GM21576 (cell line): ENCODE data around the gene RAB3D.
"Not testable (repeated sequence)": the region's sequence is repeated elsewhere in the genome, so short reads cannot be mapped to it uniquely, and the experiment has no call there.

Experiments
- ATAC-seq: cut with Tn5 transposase; IDR thresholded peaks from one replicate; pipeline ENCODE4 v1.9.1; 2021; ENCODE audit warnings: mild to moderate bottlenecking, moderate library complexity; ENCODE audit not compliant: unreplicated experiment

The RAB3D gene

DNA sequence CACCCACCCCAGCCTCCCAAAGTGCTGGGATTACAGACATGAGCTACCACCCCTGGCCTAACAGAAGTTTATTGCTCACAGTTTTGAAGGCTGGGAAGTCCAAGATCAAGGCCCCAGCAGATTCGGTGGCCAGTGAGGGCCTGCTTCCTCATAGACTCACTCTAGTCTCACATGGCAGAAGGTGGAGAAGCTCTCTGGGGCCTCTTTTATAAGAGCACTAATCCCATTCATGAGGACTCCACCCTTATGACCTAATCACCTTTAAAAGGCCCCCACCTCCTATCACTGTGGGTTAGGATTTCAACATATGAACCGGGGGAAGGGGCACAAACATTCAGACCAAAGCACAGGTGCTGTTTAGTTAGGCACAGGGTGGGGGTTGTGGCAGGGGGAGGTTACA, 28.1 kb upstream of the RAB3D start:
- no peak for ATAC-seq

DNA sequence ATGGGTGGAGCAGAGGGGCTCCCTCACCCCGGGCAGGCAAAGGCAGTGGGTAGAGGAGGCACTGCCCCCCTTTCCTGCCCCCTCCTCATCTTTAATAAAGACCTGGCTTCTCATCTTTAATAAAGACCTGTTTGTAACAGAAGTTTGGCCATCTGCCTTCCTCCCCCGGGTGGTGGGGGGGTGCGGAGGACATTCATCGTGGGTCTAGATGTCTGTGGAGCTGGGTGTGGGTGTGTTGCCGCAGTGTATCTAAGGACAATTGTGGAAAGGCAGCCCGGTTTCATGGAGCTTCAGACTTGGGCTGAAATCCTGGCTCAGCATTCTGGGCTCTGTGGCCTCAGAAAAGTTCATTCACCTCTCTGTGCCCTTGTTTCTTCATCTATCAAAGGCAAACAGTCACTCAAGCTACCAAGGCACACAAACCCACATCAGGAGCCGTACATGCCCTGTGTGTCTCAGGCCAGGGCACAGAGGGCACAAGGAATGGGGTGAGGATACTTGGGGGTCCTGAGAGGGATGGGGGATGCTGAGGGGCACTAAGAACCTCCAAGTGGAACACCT, 26.2 kb upstream of the RAB3D start:
- no peak for ATAC-seq

DNA sequence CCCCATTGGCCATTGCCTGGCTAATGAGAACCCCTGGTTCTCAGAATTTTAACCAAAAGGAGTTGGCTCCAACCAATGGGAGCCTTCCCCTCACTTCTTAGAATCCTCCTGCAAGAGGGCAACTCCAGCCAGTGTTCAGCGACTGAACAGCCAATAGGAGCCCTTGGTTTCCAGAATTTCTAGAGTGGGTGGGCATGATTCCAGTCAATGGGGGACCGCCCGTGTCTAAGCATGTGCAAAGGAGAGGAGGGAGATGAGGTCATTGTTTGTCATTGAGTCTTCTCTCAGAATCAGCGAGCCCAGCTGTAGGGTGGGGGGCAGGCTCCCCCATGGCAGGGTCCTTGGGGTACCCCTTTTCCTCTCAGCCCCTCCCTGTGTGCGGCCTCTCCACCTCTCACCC, 25.5 kb upstream of the RAB3D start:
- no peak for ATAC-seq

DNA sequence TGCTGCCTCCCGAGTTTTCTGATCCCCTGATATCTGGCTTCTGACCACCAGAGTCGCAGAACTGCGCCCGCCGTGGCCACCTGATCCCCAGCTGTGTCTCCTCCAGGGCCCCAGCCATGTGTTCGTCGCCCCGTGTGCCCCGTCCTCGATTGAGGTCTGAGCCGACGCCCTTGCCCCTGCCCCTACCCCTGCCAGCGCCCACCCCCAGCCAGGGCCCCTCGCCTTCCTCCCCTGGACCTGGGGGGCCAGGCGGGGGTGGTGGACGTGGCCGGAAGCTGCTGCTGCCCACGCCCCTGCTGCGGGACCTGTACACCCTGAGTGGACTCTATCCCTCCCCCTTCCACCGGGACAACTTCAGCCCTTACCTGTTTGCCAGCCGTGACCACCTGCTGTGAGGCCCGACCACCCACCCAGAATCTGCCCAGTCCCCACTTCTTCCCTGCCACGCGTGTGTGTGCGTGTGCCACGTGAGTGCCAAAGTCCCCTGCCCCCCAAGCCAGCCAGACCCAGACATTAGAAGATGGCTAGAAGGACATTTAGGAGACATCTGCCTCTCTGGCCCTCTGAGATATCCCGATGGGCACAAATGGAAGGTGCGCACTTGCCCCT, 24.9 kb upstream of the RAB3D start:
- no peak for ATAC-seq

DNA sequence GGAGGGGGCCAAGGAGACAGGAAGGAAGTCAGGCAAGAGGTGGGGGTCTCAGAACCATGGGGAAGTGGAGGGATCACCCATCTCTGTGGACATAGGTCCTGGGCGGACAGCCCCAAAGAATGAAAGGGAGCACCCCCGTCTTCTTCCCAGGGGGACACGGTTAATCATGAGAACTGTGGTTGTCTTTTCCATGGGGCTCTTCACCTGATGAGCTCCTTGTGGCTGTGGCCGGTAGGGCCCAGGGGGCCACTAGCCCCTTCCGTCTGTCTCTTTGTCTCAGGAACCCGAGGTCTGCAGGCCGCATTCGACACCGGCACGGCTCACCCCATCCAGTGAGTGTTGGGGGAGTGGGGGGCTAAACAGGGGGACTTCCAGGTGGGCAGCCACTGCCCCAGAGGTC, 24.4 kb upstream of the RAB3D start:
- no peak for ATAC-seq

DNA sequence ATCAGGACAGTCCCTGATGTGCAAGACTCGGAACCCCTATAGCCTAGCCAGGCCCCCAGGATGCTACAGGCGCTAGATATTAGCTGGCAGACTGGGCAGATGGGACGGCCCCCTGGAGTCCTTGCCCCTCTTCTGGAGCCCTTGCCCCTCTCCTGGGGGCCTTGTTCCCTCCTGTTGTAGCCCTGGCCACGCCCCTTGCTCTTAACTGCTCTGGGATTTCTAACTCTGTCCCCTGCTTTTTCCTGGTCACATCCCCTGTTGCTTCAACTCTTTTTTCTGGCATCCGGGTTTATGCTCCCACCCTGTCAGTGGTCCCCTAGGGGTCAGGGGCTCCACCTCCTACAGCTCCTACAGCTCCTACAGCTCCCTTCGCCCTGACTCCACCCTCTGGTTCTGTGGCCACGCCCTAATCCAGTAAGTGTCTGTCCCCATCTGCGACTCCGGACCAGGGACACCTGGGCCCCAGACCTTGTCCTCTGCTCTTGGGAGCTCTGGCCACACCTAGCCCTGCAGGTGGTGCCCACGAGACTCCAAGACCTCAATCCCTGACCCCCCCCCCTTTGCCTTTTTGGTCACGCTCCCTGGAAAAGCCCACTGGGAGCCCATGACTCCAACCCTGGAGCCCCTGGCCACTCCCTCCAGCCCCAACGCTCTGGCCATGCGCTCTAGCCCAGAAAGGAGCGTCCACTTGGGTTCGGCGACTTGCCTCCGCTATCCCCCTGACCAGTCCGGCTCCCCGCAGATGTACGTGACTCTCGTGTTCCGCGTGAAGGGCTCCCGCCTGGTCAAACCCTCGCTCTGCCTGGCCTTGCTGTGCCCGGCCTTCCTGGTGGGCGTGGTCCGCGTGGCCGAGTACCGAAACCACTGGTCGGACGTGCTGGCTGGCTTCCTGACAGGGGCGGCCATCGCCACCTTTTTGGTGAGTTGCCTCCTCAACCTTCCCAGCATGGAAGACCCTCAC, 22.6 kb upstream of the RAB3D start:
- no peak for ATAC-seq

DNA sequence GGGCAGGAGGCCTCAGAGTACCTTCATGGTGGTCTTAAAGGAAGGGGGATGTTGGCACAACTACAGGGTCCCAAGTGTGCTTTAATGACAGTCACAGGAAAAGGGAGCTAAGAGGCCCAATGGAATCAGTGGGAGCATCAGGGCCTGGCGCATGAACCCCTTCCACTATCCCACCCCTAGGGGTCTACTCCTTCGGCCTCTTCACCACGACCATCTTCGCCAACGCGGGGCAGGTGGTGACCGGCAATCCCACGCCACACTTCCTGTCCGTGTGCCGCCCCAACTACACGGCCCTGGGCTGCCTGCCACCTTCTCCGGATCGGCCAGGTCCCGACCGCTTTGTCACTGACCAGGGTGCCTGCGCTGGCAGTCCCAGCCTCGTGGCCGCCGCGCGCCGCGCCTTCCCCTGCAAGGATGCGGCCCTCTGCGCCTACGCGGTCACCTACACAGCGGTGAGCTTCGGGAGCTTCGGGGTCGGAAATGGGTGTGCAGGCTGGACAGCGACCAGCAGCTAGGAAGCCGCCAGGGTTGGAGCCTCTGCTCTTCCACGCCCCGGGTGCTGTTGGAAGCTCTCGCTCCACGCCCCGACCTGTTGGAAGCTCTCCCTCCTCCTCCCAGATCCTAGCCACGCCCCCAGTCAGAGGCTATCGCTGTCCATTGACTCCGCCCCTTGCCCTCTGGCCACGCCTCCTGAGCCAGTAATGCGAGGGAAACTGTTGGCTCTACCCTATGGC, 21.7 kb upstream of the RAB3D start:
- no peak for ATAC-seq

DNA sequence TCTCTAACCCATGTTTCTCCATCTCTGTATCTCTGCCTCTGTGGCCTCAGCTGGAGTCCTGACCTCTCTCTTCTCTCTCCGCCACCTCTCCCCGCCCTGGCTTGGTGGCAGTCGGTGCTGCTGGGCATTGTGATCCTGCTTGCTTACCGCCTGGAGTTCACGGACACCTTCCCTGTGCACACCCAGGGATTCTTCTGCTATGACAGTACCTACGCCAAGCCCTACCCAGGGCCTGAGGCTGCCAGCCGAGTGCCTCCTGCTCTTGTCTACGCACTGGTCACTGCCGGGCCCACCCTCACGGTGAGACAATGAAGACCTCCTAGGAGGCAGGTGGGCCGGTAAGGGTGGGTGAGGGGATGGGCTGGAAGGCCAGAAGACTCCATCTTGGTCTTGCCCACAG, 20.0 kb upstream of the RAB3D start:
- no peak for ATAC-seq

DNA sequence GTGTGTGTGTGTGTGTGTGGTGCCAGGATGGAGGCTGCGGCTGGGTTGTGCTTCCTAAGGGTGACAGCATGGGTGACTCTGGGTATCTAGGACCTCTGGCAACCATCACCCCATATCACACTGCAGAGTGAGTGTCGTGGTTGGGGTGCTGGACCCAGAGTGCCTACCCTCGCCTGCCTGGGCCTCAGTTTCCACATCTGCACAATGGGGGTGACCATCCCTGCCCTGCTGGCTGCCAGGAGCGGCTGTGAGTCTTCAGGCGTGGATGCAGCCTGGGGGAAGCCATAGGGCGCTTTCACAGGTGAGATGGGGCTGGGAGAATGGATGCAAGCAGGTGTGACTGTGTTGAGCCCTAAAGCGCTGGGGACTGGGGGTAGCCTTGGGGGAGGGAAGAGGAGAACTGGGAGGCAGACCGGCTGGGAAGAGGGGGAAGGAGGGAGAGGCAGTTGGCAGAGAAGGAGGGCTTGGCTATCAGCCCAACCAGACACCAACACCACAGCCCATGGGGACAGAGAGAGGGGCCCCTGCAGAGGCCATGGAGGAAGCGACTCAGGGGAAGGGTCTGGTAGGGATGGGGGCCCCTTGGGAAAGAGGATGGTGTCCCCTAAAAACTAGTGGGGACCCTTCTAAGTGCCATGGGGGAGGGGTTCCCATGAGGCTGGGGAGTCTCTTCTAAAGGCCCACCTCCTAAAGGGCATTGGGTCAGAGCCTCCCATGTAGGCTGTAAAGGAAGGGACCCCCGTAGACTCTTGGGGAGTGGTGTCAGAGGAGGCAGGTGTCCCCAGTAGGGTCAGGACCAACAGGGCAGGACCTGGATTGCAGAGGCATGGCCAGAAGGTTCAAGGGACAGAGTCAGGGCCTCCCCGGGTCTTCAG, 17.5 kb upstream of the RAB3D start:
- ATAC-seq: no peak

DNA sequence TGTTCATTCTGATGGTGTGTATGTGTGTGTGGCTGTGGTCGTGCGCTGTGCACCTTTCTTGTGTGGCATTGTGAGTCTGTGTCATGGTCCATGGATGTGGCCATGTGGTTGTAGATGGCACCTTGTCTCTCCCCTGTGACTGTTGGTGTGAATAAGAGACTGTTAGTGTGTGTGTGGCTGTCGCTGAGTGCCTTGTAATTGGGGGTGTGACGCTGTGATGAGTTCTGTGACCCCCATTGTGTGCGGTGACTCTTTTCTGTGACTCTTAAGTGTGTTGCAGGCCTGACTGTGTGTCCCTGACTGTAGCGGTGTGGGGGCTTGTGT, 16.6 kb upstream of the RAB3D start:
- no peak for ATAC-seq

DNA sequence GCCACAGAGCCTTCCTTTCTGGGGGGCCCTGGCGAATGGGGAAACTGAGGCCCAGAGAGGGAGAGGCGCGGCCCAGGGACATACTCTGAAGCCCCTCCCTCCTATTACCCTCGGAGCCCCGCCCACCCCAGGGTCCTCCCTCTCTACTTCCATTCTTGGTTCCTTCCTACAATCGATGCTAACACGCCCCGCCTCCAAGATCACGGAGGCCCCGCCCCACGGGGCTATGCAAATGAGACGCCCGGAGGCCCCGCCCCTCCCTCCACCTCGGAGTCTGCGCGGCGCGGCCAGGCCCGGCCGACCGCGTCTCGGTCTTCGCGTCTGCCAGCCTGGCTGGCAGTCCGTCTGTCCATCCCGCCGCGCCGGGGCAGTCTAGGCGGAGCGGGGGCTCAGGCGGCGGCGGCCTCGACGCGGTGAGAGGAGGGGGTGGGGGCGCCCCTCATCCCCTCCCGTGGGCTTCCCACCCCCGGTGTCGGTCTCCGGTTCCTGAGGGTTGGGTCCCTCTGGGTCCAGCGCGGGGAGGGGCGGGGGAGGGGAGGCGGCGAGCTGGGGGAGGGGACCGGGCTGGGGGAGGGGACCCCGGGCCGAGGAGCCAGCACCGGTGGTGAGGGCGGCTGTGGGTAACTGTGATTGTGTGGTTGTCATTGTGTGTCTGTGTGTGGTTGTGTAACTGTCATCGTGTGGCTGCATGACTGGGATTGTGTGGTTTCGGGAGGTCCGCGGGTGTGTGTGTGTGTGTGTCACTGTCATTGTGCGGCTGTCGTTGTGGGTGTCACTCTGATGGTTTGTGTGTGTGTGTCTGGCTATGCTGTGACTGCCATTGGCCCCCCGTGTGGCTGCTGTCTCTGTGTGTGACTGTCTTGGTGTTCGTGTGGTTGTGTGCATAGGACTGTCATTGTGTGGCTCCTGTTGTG, 16.0 kb upstream of the RAB3D start, which contains the start of gene PLPPR2:
PLPPR2 (plus strand) TSS at position 273 of the 914 bp plus-strand sequence. CDS start 2,242 bp downstream, outside the sequence.
- no peak for ATAC-seq

DNA sequence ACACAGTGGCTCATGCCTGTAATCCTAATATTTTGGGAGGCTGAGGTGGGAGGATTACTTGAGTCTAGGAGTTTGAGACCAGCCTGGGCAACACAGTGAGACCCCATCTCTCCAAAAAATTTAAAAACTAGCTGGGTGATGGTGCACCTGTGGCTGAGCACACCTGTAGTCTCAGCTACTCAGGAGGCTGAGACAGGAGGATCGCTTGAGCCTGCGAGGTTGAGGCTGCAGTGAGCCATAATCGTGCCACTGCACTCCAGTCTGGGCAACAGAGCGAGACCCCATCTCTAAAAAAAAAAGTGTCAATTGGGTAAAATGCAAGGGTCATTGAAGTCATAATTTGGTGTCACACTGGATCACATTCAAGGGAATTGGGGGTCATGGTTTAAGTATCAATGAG, 14.6 kb upstream of the RAB3D start:
- not testable (repeated sequence) for ATAC-seq

DNA sequence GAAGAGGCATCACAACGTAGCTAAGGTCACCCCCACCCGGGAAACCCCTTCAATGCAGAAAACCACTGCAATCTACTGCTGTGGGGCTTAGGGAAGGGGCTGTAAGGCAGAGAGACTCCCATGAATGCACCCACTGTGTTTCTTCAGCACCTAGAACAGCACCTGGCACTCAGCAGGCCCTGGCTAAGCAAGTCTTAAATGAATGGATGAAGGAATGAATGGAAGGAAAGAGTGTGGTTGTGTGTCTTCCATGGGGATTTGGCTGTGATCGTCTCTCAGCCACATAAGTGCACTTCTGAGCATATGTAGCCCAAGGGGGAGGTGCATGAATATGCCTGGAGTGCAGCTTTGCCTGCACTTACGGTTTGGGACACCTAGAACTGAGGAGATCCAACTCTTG, 9.7 kb upstream of the RAB3D start:
- ATAC-seq: no peak

DNA sequence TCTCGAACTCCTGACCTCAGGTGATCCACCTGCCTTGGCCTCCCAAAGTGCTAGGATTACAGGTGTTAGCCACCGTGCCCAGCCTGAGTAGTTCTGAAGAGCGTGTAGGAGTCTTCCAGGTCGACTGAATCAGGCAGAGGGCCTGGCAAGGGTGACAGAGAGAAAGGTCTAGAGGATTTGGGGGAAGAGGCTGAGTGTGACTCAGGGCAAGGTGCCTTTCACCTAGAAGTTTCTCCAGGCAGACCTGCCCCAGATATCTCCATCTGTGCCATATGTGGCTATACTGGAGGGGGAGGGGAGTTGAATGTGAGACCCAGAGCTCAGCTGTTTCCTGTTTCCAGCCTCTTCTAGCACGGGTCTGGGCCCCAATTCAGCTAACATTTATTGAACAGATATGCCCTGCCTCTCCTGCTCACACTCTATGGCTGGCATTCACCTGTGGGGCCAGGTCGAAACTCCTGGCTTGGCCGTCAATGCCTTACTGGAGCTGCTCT, 8.1 kb upstream of the RAB3D start:
- ATAC-seq: no peak

DNA sequence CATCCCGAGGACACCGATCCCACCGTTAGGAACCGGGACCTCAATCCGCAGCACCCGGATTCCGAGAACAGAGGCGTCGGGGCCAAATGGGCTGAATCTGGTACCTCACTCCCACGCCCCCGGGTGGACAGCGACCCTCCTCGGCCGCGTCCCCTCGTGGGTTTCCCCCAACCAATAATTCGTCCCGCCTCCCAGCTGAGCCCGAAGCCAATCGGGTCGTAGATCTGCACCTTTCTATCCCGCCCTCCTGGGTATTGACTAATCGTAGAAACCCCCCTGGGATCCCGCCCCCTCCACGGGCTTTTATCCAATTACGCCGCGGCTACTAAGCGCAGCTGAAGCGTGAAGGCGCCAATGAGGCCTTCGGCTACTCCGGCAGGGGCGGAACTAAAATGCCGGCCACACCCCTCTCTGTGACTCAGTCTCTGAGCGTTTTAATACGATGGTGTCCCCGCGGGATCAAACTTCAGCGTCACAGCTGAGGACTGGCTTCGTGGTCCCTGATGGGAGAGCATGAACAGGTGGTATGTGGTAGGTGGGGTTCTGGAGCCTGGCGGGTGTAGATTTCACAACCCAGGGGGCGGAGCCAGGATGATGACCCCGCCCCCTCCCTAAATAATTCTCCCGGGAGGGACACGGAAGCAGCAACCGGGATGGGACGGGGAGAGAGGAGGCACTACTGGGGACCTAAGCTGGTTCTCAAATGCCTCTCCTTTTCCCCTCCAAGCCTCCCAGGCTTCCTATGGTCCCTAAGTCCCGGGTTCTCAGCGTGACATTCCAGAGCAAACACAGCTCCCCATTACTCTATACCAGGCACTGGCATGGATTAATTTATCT, 6.9 kb upstream of the RAB3D start, which contains the start of the genes CCDC159 and TMEM205:
CCDC159 (plus strand) TSS at position 416 of the 837 bp plus-strand sequence; CDS start at position 504, 88 bp downstream.
TMEM205 (minus strand) TSS at position 165 of the 837 bp plus-strand sequence. CDS start 649 bp downstream, outside the sequence.
- peak; percentile 84 for ATAC-seq

DNA sequence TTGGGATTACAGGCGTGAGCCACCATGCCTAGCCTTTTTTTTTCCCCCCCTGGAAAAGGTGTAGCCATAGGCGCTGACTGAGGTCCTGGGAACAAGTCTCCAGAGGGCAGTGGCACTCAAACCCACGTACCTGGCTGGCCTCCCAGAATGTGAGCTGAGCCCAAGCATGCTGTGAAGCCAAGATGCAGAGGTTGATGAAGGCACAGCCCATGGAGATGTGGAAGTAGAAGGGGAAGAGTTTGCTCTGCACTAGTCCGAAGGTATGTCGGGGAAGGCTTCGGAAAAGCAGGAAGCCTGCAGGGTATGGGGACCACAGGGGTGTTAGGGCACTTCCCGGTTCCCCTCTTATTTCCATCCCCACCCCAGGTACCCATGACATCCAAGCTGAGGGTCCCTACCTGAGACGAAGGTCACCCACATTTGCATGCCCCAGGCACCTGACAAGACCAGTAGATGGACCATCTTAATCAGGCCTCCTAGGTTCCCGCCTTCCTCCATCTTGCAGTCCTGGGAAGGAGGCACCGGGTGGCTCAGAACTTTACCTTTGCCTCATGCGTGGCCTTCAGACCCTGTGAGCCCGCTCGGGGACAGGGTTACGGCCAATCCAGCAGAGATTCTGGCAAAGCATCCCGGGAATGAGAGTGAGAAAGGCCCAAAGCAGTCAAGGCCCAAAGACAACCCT, 5.8 kb upstream of the RAB3D start:
- ATAC-seq: no peak

DNA sequence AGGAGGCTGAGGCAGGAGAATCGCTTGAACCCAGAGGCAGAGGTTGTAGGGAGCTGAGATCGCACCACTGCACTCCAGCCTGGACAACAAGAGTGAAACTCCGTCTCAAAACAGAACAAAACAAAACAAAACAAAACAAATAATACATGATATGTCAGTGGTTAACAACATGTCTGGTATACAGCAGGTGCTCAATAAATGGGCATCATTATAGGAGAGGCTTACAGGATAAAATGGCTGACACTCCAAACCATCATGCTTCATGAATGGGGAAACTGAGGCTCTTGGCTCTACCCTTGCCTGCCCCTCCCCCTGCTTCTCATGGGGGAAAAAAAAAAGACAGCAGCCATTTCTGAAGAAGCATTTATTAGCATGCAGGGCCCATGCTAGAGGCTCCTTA, 3.0 kb upstream of the RAB3D start:
- ATAC-seq: no peak
